GM12873 (cell line): ENCODE measurements around the gene CNOT1.

Experiments
- TF ChIP-seq, protein P1 (sequence below): IDR thresholded peaks from 2 replicates; pipeline ENCODE4 v1.5.1; 2012; ENCODE audit warnings: low read depth, mild to moderate bottlenecking, moderate library complexity, low read length, control low read depth; ENCODE audit not compliant: insufficient read depth; ENCODE audit errors: missing control alignments

The CNOT1 gene

DNA sequence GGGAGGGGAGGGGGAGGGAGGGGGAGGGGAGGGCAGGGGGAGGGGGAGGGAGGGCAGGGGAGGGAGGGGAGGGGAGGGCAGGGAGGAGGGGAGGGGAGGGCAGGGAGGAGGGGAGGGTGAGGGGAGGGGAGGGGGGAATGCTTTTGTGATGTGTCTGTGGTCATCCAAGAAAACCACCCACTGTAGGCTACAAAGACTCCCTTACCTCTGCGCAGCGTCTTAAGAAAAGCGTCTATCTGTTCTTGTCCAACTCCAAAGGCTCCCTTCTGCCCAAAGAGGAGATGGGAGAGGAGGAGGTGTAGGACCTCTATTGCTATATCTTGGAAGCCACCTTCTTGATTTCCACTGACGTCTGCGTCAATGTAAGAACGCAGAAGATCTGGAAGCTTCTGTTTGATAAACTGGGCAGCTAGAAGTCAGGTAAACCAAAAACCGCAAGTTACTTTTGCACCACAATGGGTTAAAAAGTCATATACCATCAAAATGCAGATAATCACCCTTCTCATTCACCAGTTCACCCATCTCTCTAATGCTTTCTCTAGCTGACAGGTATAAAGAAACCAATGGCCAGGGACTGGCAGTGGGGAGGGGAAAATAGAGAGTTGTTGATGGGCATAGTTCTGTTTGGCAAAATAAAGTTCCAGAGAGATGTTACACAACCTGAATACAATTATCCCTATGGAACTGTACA, 43.1 kb downstream of the CNOT1 start:
- TF ChIP-seq, protein P1, sequence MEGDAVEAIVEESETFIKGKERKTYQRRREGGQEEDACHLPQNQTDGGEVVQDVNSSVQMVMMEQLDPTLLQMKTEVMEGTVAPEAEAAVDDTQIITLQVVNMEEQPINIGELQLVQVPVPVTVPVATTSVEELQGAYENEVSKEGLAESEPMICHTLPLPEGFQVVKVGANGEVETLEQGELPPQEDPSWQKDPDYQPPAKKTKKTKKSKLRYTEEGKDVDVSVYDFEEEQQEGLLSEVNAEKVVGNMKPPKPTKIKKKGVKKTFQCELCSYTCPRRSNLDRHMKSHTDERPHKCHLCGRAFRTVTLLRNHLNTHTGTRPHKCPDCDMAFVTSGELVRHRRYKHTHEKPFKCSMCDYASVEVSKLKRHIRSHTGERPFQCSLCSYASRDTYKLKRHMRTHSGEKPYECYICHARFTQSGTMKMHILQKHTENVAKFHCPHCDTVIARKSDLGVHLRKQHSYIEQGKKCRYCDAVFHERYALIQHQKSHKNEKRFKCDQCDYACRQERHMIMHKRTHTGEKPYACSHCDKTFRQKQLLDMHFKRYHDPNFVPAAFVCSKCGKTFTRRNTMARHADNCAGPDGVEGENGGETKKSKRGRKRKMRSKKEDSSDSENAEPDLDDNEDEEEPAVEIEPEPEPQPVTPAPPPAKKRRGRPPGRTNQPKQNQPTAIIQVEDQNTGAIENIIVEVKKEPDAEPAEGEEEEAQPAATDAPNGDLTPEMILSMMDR, result no peak

DNA sequence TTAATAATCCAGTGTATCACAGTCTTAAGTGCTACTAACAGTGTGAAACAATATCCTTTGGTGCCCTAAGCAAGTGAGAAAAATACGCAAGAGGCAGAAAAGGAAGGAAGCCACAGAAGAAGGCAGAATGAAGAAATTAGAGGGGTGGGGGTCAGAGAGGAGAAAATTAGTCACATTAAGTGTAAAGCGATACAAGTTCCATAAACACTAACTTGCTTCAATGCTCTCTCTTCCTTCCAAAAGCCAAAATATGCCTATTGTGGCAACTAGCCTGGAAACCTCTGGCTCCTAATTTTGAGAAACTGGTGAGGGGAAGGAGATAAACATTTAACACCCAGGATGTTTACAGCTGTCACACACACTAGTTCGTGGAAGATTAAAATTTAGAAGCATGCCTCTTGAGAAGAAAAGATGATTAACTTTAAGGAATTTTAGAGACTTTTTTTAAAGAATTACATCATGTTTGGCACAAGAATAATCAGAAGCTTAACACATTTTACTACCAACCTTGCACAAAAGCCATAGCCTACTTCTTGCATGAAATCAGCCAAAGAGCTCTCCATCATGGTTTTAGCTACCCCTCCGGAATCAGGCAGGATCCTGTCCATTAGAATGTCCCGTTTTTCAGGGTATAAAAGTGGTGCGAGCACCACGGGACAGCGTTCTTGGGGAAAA, 44.7 kb downstream of the CNOT1 start:
- TF ChIP-seq, protein P1, result no peak

DNA sequence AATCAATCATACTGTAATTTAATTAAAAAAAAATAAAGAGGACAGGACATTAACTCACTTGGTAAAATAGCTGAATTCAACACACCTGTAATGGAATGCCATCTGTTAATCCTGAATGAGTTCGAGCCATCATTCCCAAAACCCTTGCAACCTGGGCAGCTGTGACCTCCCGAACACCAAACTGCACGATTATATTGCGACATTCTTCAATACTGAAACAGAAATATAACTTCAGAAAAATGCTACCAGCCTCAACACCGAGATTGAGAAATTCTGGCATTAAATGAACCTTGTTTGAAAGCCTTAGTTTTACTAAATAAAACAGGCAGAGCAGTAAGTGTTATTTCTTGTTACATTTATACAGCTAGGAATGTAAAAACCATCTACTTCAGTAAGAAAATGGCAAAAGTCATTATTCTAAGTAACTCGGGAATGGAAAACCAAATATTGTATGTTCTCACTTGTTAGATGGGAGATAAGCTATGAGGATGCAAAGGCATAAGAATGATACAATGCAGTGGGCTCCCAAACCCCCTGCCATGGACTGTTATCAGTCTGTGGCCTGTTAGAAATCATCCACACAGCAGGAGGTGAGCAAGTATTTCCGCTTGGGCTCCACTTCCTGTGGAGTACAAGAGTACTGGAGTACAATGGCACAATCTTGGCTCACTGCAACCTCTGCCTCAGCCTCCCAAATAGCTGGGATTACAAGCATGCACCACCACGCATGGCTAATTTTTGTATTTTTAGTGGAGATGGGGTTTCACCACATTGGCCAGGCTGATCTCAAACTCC, 46.5 kb downstream of the CNOT1 start:
- TF ChIP-seq, protein P1, result no peak

DNA sequence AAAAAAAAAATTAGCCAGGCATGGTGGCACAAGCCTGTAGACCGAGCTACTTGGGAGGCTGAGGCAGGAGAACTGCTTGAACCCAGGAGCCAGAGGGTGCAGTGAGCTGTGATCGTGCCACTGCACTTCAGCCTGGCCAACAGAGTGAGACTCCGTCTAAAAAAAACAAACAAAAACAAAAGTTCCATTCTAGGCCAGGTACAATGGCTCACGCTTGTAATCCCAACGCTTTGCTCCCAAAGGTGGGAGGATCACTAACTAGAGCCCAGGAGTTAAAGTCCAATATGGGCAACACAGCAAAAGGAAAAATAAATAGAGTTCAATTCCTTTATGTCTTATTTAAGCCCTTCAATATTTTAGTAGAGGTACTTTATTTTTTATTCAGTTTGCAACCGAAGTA, 47.5 kb downstream of the CNOT1 start:
- TF ChIP-seq, protein P1, result no peak

DNA sequence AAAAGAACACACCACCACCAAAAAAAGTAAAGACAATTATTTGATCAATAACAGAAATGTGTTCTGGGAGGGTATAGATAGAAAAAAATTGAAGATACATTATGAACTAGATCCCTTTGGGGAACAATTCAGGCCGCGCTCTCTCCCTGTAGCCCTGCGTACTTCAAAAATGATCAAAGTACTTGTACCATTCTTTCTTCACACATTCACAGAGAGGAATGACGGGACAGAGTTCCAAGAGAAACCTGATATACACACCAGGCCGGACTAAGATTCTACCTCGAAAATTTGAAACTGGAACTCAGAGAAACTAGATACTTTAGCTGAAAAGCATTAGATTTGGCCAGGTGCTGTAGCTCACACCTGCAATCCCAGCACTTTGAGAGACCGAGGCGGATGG, 50.0 kb downstream of the CNOT1 start:
- TF ChIP-seq, protein P1, result no peak

DNA sequence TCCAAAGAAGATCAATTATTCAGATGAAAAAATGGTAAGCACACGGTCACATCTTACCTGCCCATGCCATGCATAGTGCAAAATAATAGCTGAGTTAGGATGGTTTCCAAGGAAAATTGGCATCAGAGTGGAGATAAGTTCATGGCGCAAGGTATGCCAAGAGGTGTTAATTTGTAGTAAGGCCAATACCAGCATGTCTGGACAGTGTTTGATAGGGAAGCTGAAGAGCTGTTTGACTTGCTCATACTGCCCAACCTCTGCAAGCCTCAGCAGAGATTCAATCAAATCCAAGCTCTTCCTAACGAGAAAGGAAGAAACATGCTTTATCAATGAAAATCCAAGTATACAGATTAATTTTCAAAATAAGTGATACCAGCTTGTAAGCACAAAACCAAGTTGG, 51.0 kb downstream of the CNOT1 start:
- TF ChIP-seq, protein P1, result no peak

DNA sequence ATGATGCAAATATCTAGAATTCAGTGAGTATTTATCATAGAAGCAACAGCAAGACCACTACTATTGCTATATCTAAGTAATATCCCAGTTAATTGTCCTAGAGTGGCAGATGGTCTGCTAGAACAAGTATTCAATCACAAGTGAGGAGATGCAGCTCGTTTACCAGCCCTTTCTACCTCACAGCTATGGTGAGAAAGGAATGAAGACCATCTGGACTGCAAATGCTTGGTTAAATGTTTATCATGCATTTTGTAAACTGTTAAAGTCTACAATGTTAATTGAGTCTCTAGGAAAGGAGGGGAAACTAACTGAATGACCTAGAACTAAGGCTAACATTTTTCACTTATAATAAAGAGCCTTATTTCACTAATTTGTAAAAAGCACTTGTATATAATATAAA, 52.5 kb downstream of the CNOT1 start:
- TF ChIP-seq, protein P1, result no peak
